Stimulated activated naive CD4-positive, alpha-beta T cell treated with Interleukin-2 at 50 U/mL for 16 hours (primary cell): ENCODE measurements around the gene SPATA16.
"Not testable (repeated sequence)": the region's sequence is repeated elsewhere in the genome, so short reads cannot be mapped to it uniquely, and the experiment has no call there.

Experiments
- DNase-seq: peaks from one replicate; lab custom pipeline; 2025; lab: John Stamatoyannopoulos, UW

The SPATA16 gene

DNA sequence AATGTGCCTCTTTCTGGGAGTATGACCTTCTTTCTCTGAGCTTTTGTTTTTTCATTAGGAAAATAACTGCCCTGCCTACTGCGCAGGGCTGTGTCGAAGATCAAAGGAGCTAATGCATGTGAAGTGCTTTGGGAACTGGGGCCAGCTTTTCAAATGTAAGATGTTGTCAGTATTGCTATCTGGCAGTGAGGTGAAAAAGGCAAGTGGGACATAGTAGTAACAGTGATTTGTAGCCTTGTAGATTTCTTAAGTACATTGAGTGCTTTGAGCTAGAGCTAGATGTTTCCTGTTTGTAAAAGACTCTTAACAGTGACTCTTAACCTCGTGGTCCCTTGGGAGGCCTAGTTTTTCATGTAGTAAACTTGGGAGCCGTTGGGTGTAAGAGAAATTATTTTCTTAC lies 264.0 kb downstream of the SPATA16 start:
- DNase-seq: no peak

- DNase-seq: no peak
These were observed 264.7 kb downstream of the SPATA16 start for GRCh38 chr3:172876297-172876696.

GRCh38 chr3:172875039-172875438 lies 266.0 kb downstream of the SPATA16 start:
- DNase-seq: no peak

GRCh38 chr3:172869784-172870518 lies 271.1 kb downstream of the SPATA16 start:
- no peak for DNase-seq

DNA sequence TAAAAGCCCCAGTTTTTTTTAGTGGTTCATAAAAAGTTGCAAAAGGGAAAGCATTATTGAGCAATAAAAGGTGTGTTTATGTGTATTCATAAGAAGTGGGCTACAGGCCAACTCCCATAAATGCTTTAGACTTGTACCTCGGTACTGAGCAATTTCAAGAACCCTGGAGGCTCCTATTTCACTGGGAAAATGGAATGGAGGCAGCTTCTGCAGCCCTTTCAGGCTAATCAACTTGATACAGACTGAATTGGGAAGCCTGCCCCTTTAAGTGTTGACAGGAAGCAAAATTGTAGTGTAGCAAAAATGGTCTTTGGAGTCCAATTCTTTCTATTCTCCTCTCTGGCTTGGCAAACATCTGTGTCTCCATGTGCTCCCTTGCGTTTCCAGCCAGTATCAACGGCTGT lies 271.7 kb downstream of the SPATA16 start:
- no peak for DNase-seq

DNA sequence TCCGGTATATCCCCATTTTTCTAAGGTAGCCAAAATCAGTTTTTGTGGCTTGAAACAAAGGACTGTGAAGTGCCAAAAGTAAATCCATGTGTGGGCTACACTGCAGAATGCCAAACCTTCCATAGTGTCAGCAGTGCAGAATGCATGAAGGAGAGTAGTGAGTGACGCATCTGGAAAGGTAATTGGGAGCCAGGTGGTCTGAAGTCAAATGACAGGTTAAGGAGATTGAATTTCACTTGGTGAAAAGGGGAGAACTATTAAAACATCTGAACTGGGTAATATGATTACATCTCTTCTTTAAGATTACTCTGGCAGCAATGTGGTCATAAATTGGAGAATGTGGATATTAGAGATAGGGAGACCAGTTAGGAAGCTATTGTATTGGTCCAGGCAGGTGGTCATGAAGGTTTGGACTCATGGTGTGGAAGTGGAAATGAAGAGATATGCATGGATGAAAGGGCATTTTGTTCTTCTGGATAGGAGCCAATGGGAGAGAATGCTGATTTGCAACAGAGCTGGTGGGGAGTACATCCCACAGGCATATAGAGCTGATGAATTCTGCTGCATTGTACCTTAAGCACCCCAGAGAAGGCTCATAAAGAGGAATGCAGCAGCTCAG lies 272.3 kb downstream of the SPATA16 start:
- no peak for DNase-seq

GRCh38 chr3:172866726-172867350 lies 274.2 kb downstream of the SPATA16 start:
- DNase-seq: not testable (repeated sequence)

- DNase-seq: no peak
These were observed 282.0 kb downstream of the SPATA16 start for GRCh38 chr3:172859041-172859440.

GRCh38 chr3:172856795-172857742 lies 284.0 kb downstream of the SPATA16 start:
- DNase-seq: no peak

- no peak for DNase-seq
These were observed 286.0 kb downstream of the SPATA16 start for GRCh38 chr3:172855037-172855436.

DNA sequence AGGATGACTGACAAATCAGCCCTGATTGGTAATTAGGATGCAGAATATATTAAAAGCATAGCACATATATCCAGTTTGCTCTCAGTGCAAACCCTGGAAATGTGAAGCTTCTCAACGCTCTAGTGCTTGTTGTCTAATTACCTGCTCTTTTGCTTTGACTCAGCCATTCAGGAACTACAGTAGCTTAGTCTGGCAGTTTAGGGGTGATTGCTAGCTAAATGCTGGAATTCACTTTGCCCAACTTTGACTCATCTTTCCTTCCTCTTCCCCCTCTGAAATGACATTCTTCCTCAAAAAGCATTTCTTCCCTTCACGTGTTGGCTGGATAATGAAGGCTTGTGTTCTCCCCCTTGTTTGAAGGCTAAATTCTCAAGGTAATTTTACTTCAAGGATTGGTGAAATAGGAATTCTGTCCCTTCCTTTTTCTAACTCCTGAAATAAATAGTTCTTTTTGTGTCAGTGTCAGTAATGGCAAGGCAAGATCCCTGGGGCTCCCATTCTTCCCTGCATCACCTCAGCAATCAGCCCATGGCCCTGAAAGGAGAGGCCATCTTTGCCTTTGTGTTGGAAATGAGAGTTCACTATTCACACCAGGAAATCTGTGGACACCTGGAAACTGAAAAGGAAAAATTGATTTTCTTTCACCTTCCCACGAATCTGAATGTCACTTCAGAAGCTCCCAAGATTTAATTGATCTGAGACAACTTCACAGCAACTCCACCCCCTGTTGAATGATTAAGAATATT lies 286.9 kb downstream of the SPATA16 start:
- no peak for DNase-seq

GRCh38 chr3:172853005-172853404 lies 288.0 kb downstream of the SPATA16 start:
- no peak for DNase-seq

- no peak for DNase-seq
These were observed 292.1 kb downstream of the SPATA16 start for GRCh38 chr3:172848910-172849309.

- DNase-seq: no peak
These were observed 293.7 kb downstream of the SPATA16 start for GRCh38 chr3:172847292-172847691.

DNA sequence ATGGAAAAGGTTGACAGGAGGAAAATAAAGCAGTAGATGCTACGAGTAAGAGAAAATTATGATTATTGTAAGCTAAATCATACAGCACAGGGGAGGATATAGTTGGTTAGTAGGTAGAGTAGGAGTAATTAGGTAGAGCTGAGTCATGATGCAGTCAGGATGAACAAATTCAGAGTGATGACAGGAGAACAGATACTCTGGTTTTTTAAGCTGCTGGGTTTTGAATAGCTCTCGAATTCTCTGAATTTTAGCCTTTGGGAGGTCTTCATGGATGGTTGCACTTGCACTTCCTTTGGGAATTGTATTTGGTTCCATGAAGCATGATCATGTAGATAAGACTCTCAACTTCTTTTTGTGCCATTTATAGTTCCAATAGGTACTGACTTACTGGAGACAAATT lies 294.3 kb downstream of the SPATA16 start:
- no peak for DNase-seq

DNA sequence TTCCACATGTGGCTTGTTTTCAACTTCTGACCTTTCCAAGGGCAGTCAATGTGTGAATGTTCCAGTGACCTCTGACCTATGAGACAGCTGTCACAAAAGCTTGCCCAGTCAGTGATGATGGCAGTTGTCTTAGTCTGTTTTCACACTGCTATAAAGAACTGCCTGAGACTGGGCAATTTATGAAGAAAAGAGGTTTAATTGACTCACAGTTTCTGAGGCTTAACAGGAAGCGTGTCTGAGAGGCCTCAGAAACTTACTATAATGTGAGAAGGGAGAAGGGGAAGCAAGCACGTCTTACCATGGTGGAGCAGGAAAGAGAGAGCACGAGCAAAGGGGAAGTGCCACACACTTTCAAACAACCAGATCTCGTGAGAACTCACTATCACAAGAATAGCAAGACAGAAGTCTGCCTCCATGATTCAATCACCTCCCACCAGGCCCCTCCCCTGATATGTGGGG lies 294.9 kb downstream of the SPATA16 start:
- no peak for DNase-seq

DNA sequence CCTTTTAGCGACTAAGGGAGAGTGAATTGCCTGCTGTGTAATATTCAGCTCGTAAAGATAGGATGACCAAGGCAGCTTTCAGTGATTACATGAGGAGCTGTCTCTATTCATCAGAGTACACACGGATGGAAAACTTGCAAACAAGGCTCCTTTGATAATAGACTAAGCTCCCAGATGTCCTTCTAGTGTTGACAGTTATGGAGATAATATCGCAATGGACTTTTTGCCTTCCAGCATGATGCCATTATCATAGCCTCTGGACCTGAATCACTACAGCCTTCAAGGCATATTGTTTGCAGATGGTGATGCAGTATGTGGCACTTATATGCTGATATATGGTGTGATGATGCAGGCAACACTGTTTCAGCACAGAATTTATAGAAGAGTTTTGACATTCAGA lies 296.6 kb downstream of the SPATA16 start:
- no peak for DNase-seq

DNA sequence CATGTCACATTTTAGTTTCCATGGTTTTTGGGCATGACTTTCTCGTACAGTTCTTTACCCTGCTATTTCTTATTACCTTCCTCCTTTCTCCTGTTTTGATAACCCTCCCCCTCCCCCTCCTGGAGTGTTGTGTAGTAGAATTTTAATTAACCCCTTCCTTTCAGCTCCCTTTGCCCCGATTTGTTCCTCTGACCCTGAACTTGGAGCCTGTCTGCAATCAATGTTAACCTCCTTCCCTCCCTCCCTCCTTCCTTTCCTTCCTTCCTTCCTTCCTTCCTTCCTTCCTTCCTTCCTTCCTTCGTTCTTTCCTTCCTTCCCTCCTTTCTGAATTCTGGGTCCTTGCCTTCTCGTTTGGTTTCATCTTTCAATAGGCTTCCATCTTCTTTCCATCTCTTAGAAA lies 300.1 kb downstream of the SPATA16 start:
- no peak for DNase-seq

DNA sequence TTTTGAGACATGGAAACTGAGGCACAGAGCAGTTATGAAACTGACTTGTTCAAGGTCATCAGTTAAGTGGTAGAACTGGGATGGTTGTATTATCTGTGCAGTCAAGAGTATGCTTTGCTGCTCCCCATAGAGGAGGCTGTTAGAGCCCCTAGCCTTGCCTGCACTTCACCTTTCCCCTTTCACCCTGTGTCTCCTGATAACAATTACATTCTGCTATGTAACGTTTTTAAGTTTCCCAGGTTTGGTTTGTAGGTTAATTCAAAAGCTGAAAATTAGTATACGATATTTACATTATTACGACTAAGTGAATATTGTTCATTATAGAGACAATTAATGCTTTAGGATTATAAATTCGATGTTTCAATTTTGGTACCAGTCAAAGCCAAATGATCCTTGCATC lies 300.6 kb downstream of the SPATA16 start:
- DNase-seq: no peak

- DNase-seq: no peak
These were observed 301.4 kb downstream of the SPATA16 start for GRCh38 chr3:172839679-172840078.
